Neutrophil (primary cell): ENCODE data around the gene PPP1R27.

ENCODE experiments used
- H3K27ac ChIP-seq: fragments of 200-600 bp; sonication (generic); 2 replicates; pipeline ENCODE4 v1.5.1; 2016; ENCODE audit warnings: mild to moderate bottlenecking, moderate library complexity
- H3K27me3 ChIP-seq: fragments of 200-600 bp; sonication (generic); 2 replicates; pipeline ENCODE4 v1.6.0; 2016; ENCODE audit warnings: mild to moderate bottlenecking
- H3K36me3 ChIP-seq: fragments of 200-600 bp; sonication (generic); 2 replicates; pipeline ENCODE4 v1.5.1; 2017
- H3K4me1 ChIP-seq, 2 experiments: fragments of 200-600 bp in 1 of 2; sonication (generic) in 1 of 2; 1 replicate in 1 of 2; 2 replicates in 1 of 2; pipeline versions ENCODE4 v1.5.1 to v1.6.1; 2013 to 2016; ENCODE audit warnings: low read depth in 1 of 2, low read length in 1 of 2, mild to moderate bottlenecking in 1 of 2, moderate library complexity in 1 of 2; ENCODE audit not compliant: control insufficient read depth in 1 of 2, insufficient read depth in 1 of 2
- H3K4me3 ChIP-seq, 2 experiments: fragments of 200-600 bp in 1 of 2; sonication (generic) in 1 of 2; 1 replicate in 1 of 2; 2 replicates in 1 of 2; pipeline ENCODE4 v1.5.1; 2013 to 2016; ENCODE audit warnings: low read depth in 1 of 2, low read length in 1 of 2, mild to moderate bottlenecking in 1 of 2, moderate library complexity in 1 of 2
- H3K9me3 ChIP-seq: fragments of 200-600 bp; sonication (generic); 2 replicates; pipeline ENCODE4 v1.5.1; 2016
- CTCF ChIP-seq: fragments of 200-600 bp; sonication (generic); IDR thresholded peaks from 2 replicates; pipeline ENCODE4 v1.5.1; 2016; ENCODE audit warnings: antibody characterized with exemption

Gene PPP1R27

GRCh38 chr17:81833921-81834830 lies 674 bp downstream of the PPP1R27 start:
- Histone ChIP-seq H3K27ac (peak overlapping the region; percentile 95), H3K36me3 (no peaks in the 10 kb centered on the region), H3K4me1 (peaks cover 59 to 60% of the 10 kb centered on the region in 2 experiments), H3K27me3 (no peaks in the 10 kb centered on the region), H3K9me3 (no peaks in the 10 kb centered on the region), H3K4me3 (peak overlapping the region; percentile 65 to 78)
- no peak for TF ChIP-seq CTCF

GRCh38 chr17:81833160-81833920 lies 1.5 kb downstream of the PPP1R27 start, which contains the start of gene MCRIP1:
MCRIP1 (minus strand) TSS chr17:81833291; CDS start chr17:81824506, 8,785 bp downstream.
- no peaks in the 10 kb centered on the region for H3K36me3 ChIP-seq
- peak within 1 kb of the TSS; percentile 95 for H3K27ac ChIP-seq
- H3K9me3 ChIP-seq: no peaks in the 10 kb centered on the region
- TF ChIP-seq CTCF: peak; percentile 44
- peak within 1 kb of the TSS; percentile 78 for H3K4me3 ChIP-seq
- H3K27me3 ChIP-seq: no peaks in the 10 kb centered on the region
- H3K4me1 ChIP-seq: peaks cover 51 to 53% of the 10 kb centered on the region in 2 experiments

GRCh38 chr17:81832608-81833159 lies 2.2 kb downstream of the PPP1R27 start:
- Histone ChIP-seq H3K4me1 (peaks cover 44 to 49% of the 10 kb centered on the region in 2 experiments), H3K27me3 (no peaks in the 10 kb centered on the region), H3K27ac (peak overlapping the region; percentile 95), H3K4me3 (peak overlapping the region; percentile 73 to 78), H3K36me3 (no peaks in the 10 kb centered on the region), H3K9me3 (no peaks in the 10 kb centered on the region)
- no peak for TF ChIP-seq CTCF

GRCh38 chr17:81831957-81832607 lies 2.8 kb downstream of the PPP1R27 start:
- Histone ChIP-seq H3K27me3 (no peaks in the 10 kb centered on the region), H3K4me1 (peaks cover 38 to 42% of the 10 kb centered on the region in 2 experiments), H3K36me3 (no peaks in the 10 kb centered on the region), H3K4me3 (peak overlapping the region; percentile 73 to 78), H3K27ac (peak overlapping the region; percentile 95), H3K9me3 (no peaks in the 10 kb centered on the region)
- TF ChIP-seq CTCF: no peak

GRCh38 chr17:81831563-81831956 lies 3.3 kb downstream of the PPP1R27 start:
- H3K27ac ChIP-seq: peak overlapping the region; percentile 95
- no peak for TF ChIP-seq CTCF
- H3K4me1 ChIP-seq: peaks cover 34 to 37% of the 10 kb centered on the region in 2 experiments
- peak overlapping the region; percentile 73 to 78 for H3K4me3 ChIP-seq
- no peaks in the 10 kb centered on the region for H3K27me3 ChIP-seq
- no peaks in the 10 kb centered on the region for H3K36me3 ChIP-seq
- no peaks in the 10 kb centered on the region for H3K9me3 ChIP-seq
